NCI-H2029 (cell line): ENCODE results near the gene KLHL42.
"Not testable (repeated sequence)": the region's sequence is repeated elsewhere in the genome, so short reads cannot be mapped to it uniquely, and the experiment has no call there.

Experiments used
- DNase-seq: peaks from one replicate; lab custom pipeline; 2025; lab: John Stamatoyannopoulos, UW

The KLHL42 gene, protein sequence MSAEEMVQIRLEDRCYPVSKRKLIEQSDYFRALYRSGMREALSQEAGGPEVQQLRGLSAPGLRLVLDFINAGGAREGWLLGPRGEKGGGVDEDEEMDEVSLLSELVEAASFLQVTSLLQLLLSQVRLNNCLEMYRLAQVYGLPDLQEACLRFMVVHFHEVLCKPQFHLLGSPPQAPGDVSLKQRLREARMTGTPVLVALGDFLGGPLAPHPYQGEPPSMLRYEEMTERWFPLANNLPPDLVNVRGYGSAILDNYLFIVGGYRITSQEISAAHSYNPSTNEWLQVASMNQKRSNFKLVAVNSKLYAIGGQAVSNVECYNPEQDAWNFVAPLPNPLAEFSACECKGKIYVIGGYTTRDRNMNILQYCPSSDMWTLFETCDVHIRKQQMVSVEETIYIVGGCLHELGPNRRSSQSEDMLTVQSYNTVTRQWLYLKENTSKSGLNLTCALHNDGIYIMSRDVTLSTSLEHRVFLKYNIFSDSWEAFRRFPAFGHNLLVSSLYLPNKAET

GRCh38 chr12:27779920-27780611, at the start of gene KLHL42, which contains the start of gene MANSC4:
KLHL42 (plus strand) TSS chr12:27780233; CDS start chr12:27780331, 98 bp downstream.
MANSC4 (minus strand) TSS chr12:27780236; CDS start chr12:27771276, 8,960 bp downstream.
- peak; percentile 47 for DNase-seq

GRCh38 chr12:27732281-27732680, 47.8 kb upstream of the KLHL42 start:
- no peak for DNase-seq

DNA sequence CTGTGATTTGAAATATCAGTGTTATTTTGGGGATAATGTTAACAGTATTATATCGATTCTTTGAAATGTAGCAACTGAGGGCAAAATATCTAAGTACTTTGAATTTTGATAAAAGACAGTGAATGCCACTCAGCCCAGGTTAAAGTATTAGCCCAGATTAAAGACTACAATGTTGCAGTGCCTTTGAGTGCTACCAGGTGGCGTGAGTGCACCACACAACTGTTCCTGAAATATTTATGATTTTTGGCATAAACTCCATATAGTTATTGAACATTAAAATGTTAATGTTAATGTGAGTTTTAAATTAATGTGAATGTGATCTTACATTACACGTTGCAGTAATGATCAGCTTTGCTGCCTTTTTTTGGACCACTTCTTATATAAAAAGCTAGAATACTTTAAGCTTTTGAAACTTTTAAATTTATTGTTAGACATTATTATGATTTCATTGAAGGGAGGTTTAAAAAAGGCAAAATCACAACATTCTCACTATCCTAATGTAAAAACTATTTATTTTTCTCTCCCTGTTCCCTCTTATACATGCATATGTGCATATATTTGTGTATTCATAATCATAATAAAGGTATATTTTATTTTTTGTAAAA, 46.9 kb upstream of the KLHL42 start:
- DNase-seq, result no peak

DNA sequence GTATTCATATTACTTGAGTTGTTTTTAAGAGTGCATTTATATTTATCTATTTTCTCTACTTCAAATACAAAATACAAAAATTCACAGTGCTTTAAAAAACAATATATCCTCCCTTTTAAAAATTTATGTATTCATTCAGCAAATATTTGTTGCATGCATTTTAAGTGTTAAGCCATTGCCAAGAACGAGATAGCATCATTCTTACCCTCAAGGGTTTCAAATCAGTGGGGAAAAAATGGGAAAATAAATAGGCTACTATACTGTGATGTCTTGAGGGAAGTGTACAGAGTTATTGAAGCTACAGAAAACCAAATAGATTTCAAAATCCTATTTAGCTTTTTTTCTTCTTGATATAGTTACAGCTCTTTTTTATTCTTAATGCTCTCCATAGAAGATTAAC, 46.2 kb upstream of the KLHL42 start:
- DNase-seq, result no peak

- DNase-seq, result not testable (repeated sequence)
Measured at GRCh38 chr12:27734321-27734720, 45.7 kb upstream of the KLHL42 start.

- no peak for DNase-seq
Measured at GRCh38 chr12:27743601-27744000, 36.4 kb upstream of the KLHL42 start.

GRCh38 chr12:27745734-27746133, 34.3 kb upstream of the KLHL42 start:
- not testable (repeated sequence) for DNase-seq

- peak; percentile 5 for DNase-seq
Measured at GRCh38 chr12:27747111-27747820, 32.8 kb upstream of the KLHL42 start.

GRCh38 chr12:27751386-27752047, 28.5 kb upstream of the KLHL42 start:
- DNase-seq, result peak; percentile 92

GRCh38 chr12:27754795-27755194, 25.2 kb upstream of the KLHL42 start:
- DNase-seq, result no peak

DNA sequence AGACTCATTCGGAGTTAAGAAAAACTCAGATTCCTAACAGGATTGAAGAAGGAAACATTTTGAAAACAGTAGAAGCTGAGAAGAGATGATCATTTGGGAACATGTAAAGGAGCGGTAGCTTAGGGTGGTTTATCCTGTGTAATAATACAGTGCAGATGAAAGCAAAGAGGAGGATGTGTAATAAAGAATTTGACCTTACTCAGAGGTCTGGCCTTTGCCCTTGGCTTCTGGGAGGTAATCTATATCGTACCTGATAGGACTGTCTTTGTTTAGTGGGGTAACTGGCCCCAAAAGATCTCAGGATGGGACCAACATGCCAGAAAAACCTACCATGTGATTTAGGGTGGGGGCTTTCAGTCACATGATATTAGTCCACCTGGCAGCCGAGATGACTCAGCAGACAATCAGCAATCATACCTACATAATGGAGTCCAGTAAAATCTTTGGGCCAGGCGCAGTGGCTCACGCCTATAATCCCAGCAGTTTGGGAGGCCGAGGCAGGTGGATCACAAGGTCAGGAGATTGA, 23.3 kb upstream of the KLHL42 start:
- DNase-seq, result no peak

GRCh38 chr12:27762757-27763156, 17.3 kb upstream of the KLHL42 start:
- DNase-seq, result no peak

GRCh38 chr12:27766587-27766986, 13.4 kb upstream of the KLHL42 start:
- DNase-seq, result no peak

- no peak for DNase-seq
Measured at GRCh38 chr12:27769142-27769673, 10.8 kb upstream of the KLHL42 start.

GRCh38 chr12:27771481-27772327, 8.3 kb upstream of the KLHL42 start:
- DNase-seq, result no peak

- DNase-seq, result no peak
Measured at GRCh38 chr12:27772328-27773049, 7.5 kb upstream of the KLHL42 start.

- DNase-seq, result no peak
Measured at GRCh38 chr12:27777141-27777540, 2.9 kb upstream of the KLHL42 start.

DNA sequence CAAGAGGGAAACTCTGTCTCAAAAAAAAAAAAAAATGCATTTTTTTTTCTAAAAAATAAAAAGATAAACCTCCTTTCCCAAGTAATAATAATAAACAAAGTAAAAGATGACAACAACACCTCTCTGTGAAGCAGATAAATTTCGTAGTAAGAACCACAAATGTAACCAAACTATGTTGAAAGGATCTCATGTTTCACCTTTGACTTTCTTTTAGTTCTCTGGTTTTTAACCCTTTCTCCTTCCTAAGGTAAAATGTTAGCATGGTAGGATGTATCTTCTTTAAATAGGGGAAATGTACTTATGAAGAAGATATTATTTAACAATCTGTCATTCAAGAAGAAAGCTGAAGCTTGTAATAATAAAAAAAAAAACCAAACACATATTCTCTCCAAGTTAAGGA, 1.8 kb upstream of the KLHL42 start:
- DNase-seq, result no peak

DNA sequence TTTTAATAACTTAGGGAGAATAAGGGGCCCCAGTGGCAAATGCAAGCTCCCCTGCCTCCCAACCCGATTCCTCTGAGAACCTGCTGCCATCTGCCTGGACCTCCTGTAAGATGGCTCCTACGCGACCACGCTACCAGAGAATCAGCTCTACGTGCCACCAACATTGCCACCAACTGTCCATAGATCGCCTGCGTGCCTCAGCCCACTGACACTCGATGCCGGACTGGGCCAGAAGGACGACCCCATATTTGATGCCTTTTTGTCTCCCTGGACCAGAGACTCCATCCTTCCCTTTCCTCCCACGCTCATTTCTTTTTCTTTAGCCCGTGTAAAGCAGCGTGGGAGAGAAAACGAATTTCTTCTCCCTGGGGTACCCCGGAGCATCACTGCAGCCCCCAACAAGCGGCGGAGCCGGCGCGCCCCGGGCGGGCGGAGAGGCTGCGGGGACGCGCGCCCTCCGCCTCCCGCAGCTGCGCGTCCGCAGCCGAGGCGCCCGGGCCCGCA, 565 bp upstream of the KLHL42 start:
- no peak for DNase-seq
